SK-N-SH (cell line): Measurements from ENCODE around the gene BLOC1S1. TPM values are rescaled to one million over a fixed set of nuclear protein-coding genes. Genes with fewer than 3 reads are reported as not detected.

Source experiments
- CTCF ChIA-PET: fragments of 300-600, 350-600 bp; formaldehyde crosslinking; extraction: SDS; loops from one replicate; lab custom pipeline; 2021; lab: Yijun Ruan, JAX
- POLR2A ChIA-PET: fragments of 350-600 bp; sonication (Branson Sonifier 250); formaldehyde crosslinking; extraction: SDS; loops from one replicate; lab custom pipeline; 2020; ENCODE audit warnings: antibody characterized with exemption, inconsistent platforms; lab: Yijun Ruan, JAX
- DNase-seq: peaks from one replicate; pipeline ENCODE4 v3.0.0; 2012
- H2AFZ ChIP-seq: fragments of 200-600 bp; sonication (generic); 2 replicates; pipeline ENCODE4 v1.8.1; 2016; ENCODE audit warnings: antibody characterized with exemption, mild to moderate bottlenecking, low read depth
- H3F3A ChIP-seq: fragments of 200-600 bp; sonication (generic); replicated peaks from 2 replicates; pipeline ENCODE3; 2016; ENCODE audit warnings: antibody characterized with exemption, mild to moderate bottlenecking; ENCODE audit not compliant: insufficient read depth
- H3K27ac ChIP-seq, 2 experiments: fragments of 200-500 bp in 1 of 2; fragments of 200-600 bp in 1 of 2; sonication (Bioruptor generic) in 1 of 2; sonication (generic), shearing (Covaris generic) in 1 of 2; 2 replicates each; pipeline versions ENCODE4 v1.5.1 to v1.6.1; 2014 to 2016; ENCODE audit warnings: low read depth in 2 of 2, inconsistent platforms in 1 of 2, low read length in 1 of 2, mild to moderate bottlenecking in 1 of 2, mixed read lengths in 1 of 2
- H3K27me3 ChIP-seq: fragments of 200-600 bp; sonication (generic), shearing (Covaris generic); 2 replicates; pipeline ENCODE4 v1.6.1; 2016; ENCODE audit warnings: mixed run types; ENCODE audit not compliant: insufficient read depth
- H3K36me3 ChIP-seq, 2 experiments: fragments of 200-500 bp in 1 of 2; fragments of 200-600 bp in 1 of 2; sonication (Bioruptor generic) in 1 of 2; sonication (generic) in 1 of 2; replicated peaks in 1 of 2; 2 replicates each; pipeline versions ENCODE3 to v1.5.1; 2014 to 2016; ENCODE audit warnings: low read length in 1 of 2, mild to moderate bottlenecking in 1 of 2; ENCODE audit not compliant: insufficient read depth in 2 of 2, control insufficient read depth in 1 of 2
- H3K4me1 ChIP-seq, 2 experiments: fragments of 200-500 bp in 1 of 2; fragments of 200-600 bp in 1 of 2; sonication (Bioruptor generic) in 1 of 2; sonication (generic), shearing (Covaris generic) in 1 of 2; 2 replicates each; pipeline versions ENCODE4 v1.5.1 to v1.6.1; 2014 to 2016; ENCODE audit warnings: low read depth in 1 of 2, low read length in 1 of 2, mixed run types in 1 of 2; ENCODE audit not compliant: insufficient read depth in 2 of 2, control insufficient read depth in 1 of 2
- H3K4me2 ChIP-seq: fragments of 200-600 bp; sonication (generic), shearing (Covaris generic); 2 replicates; pipeline ENCODE4 v1.6.1; 2017; ENCODE audit warnings: mixed run types
- H3K4me3 ChIP-seq, 2 experiments: fragments of 200-500 bp in 1 of 2; fragments of 200-600 bp in 1 of 2; sonication (Bioruptor generic) in 1 of 2; sonication (generic), shearing (Covaris generic) in 1 of 2; 2 replicates each; pipeline versions ENCODE4 v1.5.1 to v1.8.1; 2014 to 2016; ENCODE audit warnings: low read depth in 2 of 2, inconsistent platforms in 1 of 2, low read length in 1 of 2, mild to moderate bottlenecking in 1 of 2, mixed read lengths in 1 of 2, moderate library complexity in 1 of 2
- H3K79me2 ChIP-seq: fragments of 200-600 bp; sonication (generic); 2 replicates; pipeline ENCODE4 v1.8.1; 2017; ENCODE audit warnings: mild to moderate bottlenecking; ENCODE audit not compliant: insufficient read depth
- H3K9ac ChIP-seq: fragments of 200-600 bp; sonication (generic); 2 replicates; pipeline ENCODE4 v1.6.1; 2017; ENCODE audit warnings: mixed run types
- H3K9me2 ChIP-seq: fragments of 200-600 bp; sonication (generic); 2 replicates; pipeline ENCODE4 v1.6.1; 2017; ENCODE audit warnings: mixed run types
- H3K9me3 ChIP-seq: fragments of 200-600 bp; sonication (generic); 2 replicates; pipeline ENCODE4 v1.6.1; 2017; ENCODE audit warnings: mixed run types, mild to moderate bottlenecking, moderate library complexity
- H4K20me1 ChIP-seq: fragments of 200-600 bp; sonication (generic); 2 replicates; pipeline ENCODE4 v1.6.1; 2017; ENCODE audit warnings: mild to moderate bottlenecking, mixed run types; ENCODE audit not compliant: insufficient read depth
- CHD2 ChIP-seq: fragments of 150-350 bp; IDR thresholded peaks from 2 replicates; pipeline ENCODE4 v1.6.1; 2018; ENCODE audit warnings: low read length; ENCODE audit not compliant: partially characterized antibody
- ELF1 ChIP-seq: IDR thresholded peaks from 2 replicates; pipeline ENCODE4 v1.4.0; 2012
- EP300 ChIP-seq, 2 experiments: IDR thresholded peaks; 2 replicates each; pipeline versions ENCODE4 v1.4.0 to v1.6.1; 2012; ENCODE audit warnings: borderline replicate concordance in 1 of 2, low read depth in 1 of 2, low read length in 1 of 2
- EZH2phosphoT487 ChIP-seq: fragments of 200-600 bp; sonication (generic); IDR thresholded peaks from 2 replicates; pipeline ENCODE4 v1.6.1; 2017; ENCODE audit warnings: low read depth, mixed run types, mild to moderate bottlenecking, antibody characterized with exemption, moderate library complexity, borderline replicate concordance
- FOXJ3 ChIP-seq: sonication (generic); formaldehyde crosslinking; IDR thresholded peaks from 2 replicates; pipeline ENCODE4 v1.5.1; 2020; ENCODE audit warnings: mild to moderate bottlenecking, missing genetic modification reagents
- FOXM1 ChIP-seq: IDR thresholded peaks from 2 replicates; pipeline ENCODE4 v1.4.0; 2012; ENCODE audit warnings: low read depth, mild to moderate bottlenecking
- GABPA ChIP-seq: IDR thresholded peaks from 2 replicates; pipeline ENCODE4 v1.4.0; 2012; ENCODE audit warnings: low read depth, mild to moderate bottlenecking
- JUND ChIP-seq: IDR thresholded peaks from 2 replicates; pipeline ENCODE4 v1.4.0; 2012
- MEF2A ChIP-seq: IDR thresholded peaks from 2 replicates; pipeline ENCODE4 v1.4.0; 2012; ENCODE audit warnings: low read depth, borderline replicate concordance
- POLR2AphosphoS5 ChIP-seq: IDR thresholded peaks from 2 replicates; pipeline ENCODE4 v1.6.1; 2012; ENCODE audit warnings: low read depth, low read length
- RAD21 ChIP-seq: IDR thresholded peaks from 2 replicates; pipeline ENCODE4 v1.6.1; 2012; ENCODE audit warnings: mild to moderate bottlenecking, low read length
- RCOR1 ChIP-seq: fragments of 150-350 bp; IDR thresholded peaks from 2 replicates; pipeline ENCODE4 v1.6.1; 2017; ENCODE audit warnings: antibody characterized with exemption, low read length
- RFX5 ChIP-seq: IDR thresholded peaks from 2 replicates; pipeline ENCODE4 v1.6.1; 2012; ENCODE audit warnings: mild to moderate bottlenecking, improper control_type of control experiment, low read length
- SIN3A ChIP-seq: IDR thresholded peaks from 2 replicates; pipeline ENCODE4 v1.6.1; 2012; ENCODE audit warnings: low read depth, mild to moderate bottlenecking, low read length, moderate library complexity, borderline replicate concordance
- SMC3 ChIP-seq: IDR thresholded peaks from 2 replicates; pipeline ENCODE4 v1.6.1; 2012; ENCODE audit warnings: low read depth, low read length, improper control_type of control experiment
- TAF1 ChIP-seq: IDR thresholded peaks from 2 replicates; pipeline ENCODE4 v1.6.1; 2012; ENCODE audit warnings: low read depth, mild to moderate bottlenecking, low read length, moderate library complexity, borderline replicate concordance
- YY1 ChIP-seq: IDR thresholded peaks from 2 replicates; pipeline ENCODE4 v1.4.0; 2012; ENCODE audit warnings: low read depth, mild to moderate bottlenecking
- WGBS: methylation state at CpG from one replicate; pipeline ENCODE4 v1.1.6; 2017; ENCODE audit warnings: low lambda C conversion rate; 5-methylcytosine and 5-hydroxymethylcytosine counted together
- polyA plus RNA-seq, 3 experiments: library from polyadenylated mRNA; depleted of rRNA; stranded (reverse); fragments of >200 nt; gene quantifications; 2 replicates each; pipeline ENCODE4 v1.2.3, GENCODE V29; 2012
- TF ChIP-seq, protein P1 (sequence below): IDR thresholded peaks from 2 replicates; pipeline ENCODE4 v1.4.0; 2012; ENCODE audit warnings: low read depth
- TF ChIP-seq, protein P2 (sequence below): fragments of 150-350 bp; IDR thresholded peaks from 2 replicates; pipeline ENCODE4 v1.6.1; 2016; ENCODE audit warnings: mild to moderate bottlenecking, low read depth, low read length
- TF ChIP-seq, protein P3 (sequence below): IDR thresholded peaks from 2 replicates; pipeline ENCODE4; 2012
- TF ChIP-seq, protein P4 (sequence below): fragments of 150-350 bp; IDR thresholded peaks from 2 replicates; pipeline ENCODE4 v1.6.1; 2017; ENCODE audit warnings: antibody characterized with exemption, low read length, low read depth, borderline replicate concordance
- TF ChIP-seq, protein P5 (sequence below): fragments of 200-600 bp; sonication (generic); IDR thresholded peaks from 2 replicates; pipeline ENCODE4 v1.6.1; 2017; ENCODE audit warnings: antibody characterized with exemption, mild to moderate bottlenecking, moderate library complexity

The BLOC1S1 gene
- polyA plus RNA-seq, 1 of the 3 experiments (the other 2 are of a cell fraction), result 331 TPM

DNA sequence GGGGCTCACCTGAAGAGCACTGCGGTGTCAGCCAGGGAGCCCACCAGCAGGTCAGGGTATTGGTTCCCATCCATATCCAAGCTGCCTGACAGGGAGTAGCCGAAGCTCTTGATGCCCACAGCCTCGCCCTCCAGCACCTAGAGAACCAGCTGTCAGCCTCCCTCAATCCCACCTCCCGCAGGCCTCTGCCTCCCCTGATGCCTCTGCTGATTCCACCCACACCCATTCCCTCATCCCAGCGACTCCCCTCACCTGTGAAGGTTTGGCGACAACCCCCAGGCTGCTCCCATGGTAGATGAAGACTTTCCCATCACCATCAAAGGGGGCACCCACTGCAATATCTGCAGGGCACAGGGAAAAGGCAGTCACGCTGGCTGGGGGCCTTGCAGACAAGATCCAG is 18.2 kb upstream of the BLOC1S1 start (continued):
- TF ChIP-seq, protein P1, sequence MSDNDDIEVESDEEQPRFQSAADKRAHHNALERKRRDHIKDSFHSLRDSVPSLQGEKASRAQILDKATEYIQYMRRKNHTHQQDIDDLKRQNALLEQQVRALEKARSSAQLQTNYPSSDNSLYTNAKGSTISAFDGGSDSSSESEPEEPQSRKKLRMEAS, result no peak
- TF ChIP-seq, protein P2, sequence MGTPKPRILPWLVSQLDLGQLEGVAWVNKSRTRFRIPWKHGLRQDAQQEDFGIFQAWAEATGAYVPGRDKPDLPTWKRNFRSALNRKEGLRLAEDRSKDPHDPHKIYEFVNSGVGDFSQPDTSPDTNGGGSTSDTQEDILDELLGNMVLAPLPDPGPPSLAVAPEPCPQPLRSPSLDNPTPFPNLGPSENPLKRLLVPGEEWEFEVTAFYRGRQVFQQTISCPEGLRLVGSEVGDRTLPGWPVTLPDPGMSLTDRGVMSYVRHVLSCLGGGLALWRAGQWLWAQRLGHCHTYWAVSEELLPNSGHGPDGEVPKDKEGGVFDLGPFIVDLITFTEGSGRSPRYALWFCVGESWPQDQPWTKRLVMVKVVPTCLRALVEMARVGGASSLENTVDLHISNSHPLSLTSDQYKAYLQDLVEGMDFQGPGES, result no peak
- TF ChIP-seq FOXM1 (no peak), RFX5 (no peak)

DNA sequence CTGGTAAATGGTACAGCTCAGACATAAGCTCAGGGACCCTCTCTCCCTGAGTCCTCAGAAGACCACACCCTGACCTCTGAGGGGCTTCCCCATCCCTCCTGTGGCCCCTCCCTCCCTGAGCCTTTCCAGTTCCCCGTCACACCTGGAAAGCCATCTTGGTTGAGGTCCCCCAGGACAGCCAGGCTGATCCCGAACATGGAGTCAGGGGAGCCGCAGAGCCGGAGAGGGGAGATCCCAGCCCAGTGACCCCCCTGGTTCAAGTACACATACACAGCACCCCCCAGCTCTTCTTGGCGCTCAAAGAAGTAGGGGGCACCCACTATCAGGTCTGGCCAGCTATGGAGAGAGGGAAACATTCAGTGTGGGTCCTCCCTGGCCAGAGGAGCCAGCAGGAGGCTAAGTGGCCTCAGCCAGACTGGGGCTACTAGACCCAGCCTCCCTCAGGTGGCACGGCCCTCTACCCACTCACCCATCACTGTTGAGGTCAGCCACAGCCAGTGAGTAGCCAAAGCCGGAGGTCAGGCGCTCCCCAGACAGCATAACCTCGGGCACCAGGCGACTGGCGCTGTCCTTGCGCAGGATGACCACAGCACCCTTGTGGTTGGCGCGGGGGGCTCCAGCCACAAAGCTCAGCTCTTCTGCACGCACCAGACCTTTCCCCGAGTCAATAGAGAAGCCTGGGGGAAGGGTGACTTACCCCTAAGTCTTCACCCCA is 17.4 kb upstream of the BLOC1S1 start:
- Histone ChIP-seq H3K27ac (no peak overlapping the region), H3K4me1 (peaks cover 0 to 3% of the 10 kb centered on the region in 2 experiments; a peak in 1 of 4 replicates), H2AFZ (no peak overlapping the region), H3K4me3 (no peak overlapping the region), H3K4me2 (no peak overlapping the region), H3K9me3 (no peaks in the 10 kb centered on the region), H3F3A (no peaks in the 10 kb centered on the region), H3K36me3 (no peaks in the 10 kb centered on the region), H3K79me2 (no peaks in the 10 kb centered on the region), H3K9me2 (no peaks in the 10 kb centered on the region), H4K20me1 (no peaks in the 10 kb centered on the region), H3K27me3 (no peaks in the 10 kb centered on the region), H3K9ac (no peak overlapping the region)
- WGBS, result 49% methylated on average over 4 of the region's 16 CpGs
- POLR2A ChIA-PET, result no interaction called here
- TF ChIP-seq YY1 (no peak), FOXJ3 (no peak), TAF1 (no peak), CHD2 (no peak), SIN3A (no peak), MEF2A (no peak), EZH2phosphoT487 (no peak), GABPA (no peak), ELF1 (no peak), RCOR1 (no peak), RAD21 (no peak), SMC3 (no peak), POLR2AphosphoS5 (no peak), RFX5 (no peak), EP300 (IDR thresholded peaks at IDR 0.05; ENCODE audit: borderline replicate concordance in 1 of 2, low read depth in 1 of 2, low read length in 1 of 2) (no peak), JUND (no peak)
- TF ChIP-seq, protein P3, sequence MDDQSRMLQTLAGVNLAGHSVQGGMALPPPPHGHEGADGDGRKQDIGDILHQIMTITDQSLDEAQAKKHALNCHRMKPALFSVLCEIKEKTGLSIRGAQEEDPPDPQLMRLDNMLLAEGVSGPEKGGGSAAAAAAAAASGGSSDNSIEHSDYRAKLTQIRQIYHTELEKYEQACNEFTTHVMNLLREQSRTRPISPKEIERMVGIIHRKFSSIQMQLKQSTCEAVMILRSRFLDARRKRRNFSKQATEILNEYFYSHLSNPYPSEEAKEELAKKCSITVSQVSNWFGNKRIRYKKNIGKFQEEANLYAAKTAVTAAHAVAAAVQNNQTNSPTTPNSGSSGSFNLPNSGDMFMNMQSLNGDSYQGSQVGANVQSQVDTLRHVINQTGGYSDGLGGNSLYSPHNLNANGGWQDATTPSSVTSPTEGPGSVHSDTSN, result no peak
- TF ChIP-seq, protein P1, result no peak
- TF ChIP-seq, protein P4, sequence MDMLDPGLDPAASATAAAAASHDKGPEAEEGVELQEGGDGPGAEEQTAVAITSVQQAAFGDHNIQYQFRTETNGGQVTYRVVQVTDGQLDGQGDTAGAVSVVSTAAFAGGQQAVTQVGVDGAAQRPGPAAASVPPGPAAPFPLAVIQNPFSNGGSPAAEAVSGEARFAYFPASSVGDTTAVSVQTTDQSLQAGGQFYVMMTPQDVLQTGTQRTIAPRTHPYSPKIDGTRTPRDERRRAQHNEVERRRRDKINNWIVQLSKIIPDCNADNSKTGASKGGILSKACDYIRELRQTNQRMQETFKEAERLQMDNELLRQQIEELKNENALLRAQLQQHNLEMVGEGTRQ, result no peak
- TF ChIP-seq, protein P5, sequence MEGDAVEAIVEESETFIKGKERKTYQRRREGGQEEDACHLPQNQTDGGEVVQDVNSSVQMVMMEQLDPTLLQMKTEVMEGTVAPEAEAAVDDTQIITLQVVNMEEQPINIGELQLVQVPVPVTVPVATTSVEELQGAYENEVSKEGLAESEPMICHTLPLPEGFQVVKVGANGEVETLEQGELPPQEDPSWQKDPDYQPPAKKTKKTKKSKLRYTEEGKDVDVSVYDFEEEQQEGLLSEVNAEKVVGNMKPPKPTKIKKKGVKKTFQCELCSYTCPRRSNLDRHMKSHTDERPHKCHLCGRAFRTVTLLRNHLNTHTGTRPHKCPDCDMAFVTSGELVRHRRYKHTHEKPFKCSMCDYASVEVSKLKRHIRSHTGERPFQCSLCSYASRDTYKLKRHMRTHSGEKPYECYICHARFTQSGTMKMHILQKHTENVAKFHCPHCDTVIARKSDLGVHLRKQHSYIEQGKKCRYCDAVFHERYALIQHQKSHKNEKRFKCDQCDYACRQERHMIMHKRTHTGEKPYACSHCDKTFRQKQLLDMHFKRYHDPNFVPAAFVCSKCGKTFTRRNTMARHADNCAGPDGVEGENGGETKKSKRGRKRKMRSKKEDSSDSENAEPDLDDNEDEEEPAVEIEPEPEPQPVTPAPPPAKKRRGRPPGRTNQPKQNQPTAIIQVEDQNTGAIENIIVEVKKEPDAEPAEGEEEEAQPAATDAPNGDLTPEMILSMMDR, result no peak
- CTCF ChIA-PET, result interaction anchor here (2.0 kb wide), 1 partner anchor 10 kb away, joined by 5 read pairs; no protein-coding TSS in a partner anchor
- no peak for DNase-seq
